ENCODE data around the gene TECTB. TPM values are rescaled to one million over a fixed set of nuclear protein-coding genes. Genes with fewer than 3 reads are reported as not detected.

Gene TECTB
- total and polyA plus RNA-seq, 4 experiments from 2014 or later = not detected

Small RNAs within 50 kb of the gene (microRNA-seq; reads per million reads assigned to microRNA genes)
- not detected for gene MIR6715A (ENCODE audit: borderline microRNAs expressed, borderline number of aligned reads, borderline replicate concordance)
- not detected for gene MIR6715B (ENCODE audit: borderline microRNAs expressed, borderline number of aligned reads, borderline replicate concordance)

Other genes starting within 250 kb of the TECTB start
- 1 to 10 TPM; 6.3 to 8.8 TPM for gene GPAM, start 99.6 kb upstream of the TECTB start, total RNA-seq
- 1 to 10 TPM; 1.9 to 2.2 TPM for gene GPAM, start 99.6 kb upstream of the TECTB start, polyA plus RNA-seq
- 10 to 100 TPM; 51.8 to 53.8 TPM for gene ACSL5, start 90.7 kb downstream of the TECTB start, total RNA-seq
- 10 to 100 TPM; 62.2 to 83.8 TPM for gene ACSL5, start 90.7 kb downstream of the TECTB start, polyA plus RNA-seq
- gene ZDHHC6, start 163.5 kb downstream of the TECTB start, total RNA-seq = 10 to 100 TPM; 60.6 to 61.2 TPM
- 10 to 100 TPM; 39.3 to 48.0 TPM for gene ZDHHC6, start 163.5 kb downstream of the TECTB start, polyA plus RNA-seq
- gene VTI1A, start 163.8 kb downstream of the TECTB start, total RNA-seq = 10 to 100 TPM; 47.0 to 48.5 TPM
- 10 to 100 TPM; 24.4 to 33.1 TPM for gene VTI1A, start 163.8 kb downstream of the TECTB start, polyA plus RNA-seq

Data from CD4-positive, alpha-beta memory T cell (primary cell).